G401.6 (cell line): ENCODE measurements around the gene MRPL38.
"Not testable (repeated sequence)": the region's sequence is repeated elsewhere in the genome, so short reads cannot be mapped to it uniquely, and the experiment has no call there.

Experiments
- FAIRE-seq: peaks from 2 replicates; lab custom pipeline; 2012; peaks lifted over from hg19 to GRCh38; lab: Jason Lieb, UNC

Gene MRPL38

DNA sequence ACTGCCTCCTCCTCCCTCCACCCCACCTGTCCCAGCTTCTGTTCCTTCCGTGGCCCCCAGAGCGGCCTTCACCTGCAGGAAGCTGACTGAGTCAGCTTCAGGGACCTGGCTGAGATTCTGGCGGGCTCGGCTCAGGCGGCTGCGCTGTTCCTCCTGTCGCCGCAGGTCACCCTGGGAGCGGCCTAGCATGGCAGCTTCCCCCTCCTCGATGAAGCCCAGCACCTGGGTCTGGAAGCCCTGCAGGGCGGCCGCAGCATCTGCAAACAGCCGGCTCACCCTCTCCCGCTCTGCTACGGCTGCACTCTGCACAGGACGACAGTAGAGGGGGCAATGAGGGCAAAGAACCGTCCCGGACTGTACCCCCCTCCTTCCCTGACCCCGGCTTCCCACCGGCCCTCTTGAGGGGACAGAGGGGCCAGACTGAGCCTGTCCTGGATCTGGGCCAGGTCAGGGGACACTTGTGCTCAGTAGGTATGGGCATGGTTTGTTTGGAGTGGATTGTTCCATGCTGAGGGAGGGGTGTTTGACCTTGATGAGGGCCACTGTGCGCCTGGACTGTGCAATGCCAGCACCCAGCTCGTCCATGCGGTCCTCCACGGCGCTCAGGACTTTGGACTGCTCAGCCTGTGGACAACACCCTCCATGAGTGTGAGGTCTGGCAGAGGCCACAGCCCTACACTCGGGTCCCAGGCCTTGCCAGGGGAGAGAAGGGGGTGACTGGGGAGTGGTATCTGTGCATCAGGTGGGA, 28.3 kb downstream of the MRPL38 start:
- no peak for FAIRE-seq

DNA sequence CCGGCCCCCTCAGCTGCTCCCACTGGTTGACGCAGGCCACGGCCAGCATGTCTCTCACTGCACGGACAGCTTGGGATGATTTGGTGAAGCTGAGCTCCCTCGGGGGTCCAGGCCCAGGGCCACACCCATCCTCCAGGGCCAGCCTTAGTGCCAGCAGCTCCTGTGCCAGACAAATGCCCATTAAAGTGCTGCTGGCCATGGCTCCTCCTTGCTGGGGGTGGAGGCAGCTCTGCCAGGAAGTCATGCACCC, 28.8 kb downstream of the MRPL38 start:
- no peak for FAIRE-seq

DNA sequence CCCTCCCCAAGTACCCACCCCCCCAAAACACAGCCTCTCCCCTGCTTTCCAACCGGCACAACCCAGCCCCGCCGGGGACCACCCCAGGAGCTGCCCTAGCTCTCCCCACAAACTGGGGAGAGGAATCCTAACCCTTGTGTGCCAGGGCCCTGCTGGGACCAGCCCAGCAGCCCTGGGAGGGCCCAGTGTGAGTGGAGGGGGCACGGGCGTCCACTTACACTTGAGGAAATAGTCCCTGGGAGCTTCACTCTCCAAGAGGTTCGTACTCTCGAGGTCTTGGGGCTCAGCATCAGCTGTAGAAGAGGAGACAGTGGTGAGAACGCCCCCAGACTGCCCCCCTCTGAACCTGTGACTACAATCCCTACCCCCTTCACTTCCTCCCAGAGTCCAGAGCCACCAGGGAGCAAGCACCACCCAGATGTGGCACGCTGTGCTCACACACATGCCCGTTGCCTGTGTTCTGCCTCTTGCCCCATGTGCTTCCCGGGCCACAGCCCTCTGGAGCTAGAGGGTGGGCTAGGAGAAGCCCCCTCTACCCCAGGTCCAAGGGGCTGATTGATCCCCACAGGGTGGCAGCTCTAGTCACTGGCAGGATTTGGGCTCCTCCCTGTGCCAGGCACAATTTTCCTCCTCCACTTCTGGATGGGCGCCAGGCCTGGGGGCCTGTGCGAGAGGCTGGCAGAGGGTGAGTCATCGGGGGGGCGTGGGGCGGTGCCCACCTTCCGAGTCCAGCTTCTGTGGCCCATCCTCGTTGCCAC, 29.3 kb downstream of the MRPL38 start:
- FAIRE-seq: no peak

DNA sequence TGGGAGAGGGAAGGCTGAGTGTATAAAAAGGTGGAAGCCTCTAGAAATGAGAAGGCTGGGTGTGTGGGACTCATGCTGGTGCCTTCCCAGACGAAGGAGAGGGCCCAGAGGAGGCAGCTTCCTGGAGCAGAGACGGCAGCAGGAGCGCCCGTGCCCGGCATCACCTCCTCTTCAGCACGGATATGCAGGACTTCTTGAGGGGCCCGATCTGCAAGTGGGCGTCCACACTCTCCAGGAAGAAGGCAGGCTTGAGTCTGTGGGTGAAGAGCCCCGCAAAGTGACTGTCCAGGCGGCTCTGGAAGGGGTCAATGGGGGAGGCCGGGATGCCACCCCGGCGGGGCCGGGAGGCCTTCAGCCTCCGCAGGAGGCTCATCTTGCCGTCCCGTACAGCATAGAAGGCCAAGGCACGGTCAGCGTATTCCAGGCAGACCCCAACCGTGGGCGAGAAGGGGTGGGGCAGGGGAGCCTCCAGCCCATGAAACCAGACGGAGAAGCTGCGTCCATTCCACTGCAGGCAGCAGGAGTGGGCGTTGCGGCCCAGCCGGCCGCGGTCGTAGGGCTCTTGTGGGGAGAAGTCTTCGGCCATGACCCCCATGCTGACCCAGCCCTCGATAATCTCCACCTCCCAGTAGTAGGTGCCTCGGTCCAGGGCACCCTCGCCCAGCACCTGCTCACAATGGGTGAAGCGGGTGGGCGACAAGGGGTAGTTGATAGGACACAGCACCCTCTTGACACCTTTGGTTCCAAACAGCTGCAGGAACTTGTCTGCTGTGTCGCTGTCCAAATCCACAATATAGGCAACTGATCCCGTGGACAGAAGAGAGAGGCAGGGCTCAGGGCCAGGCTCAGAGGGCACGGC, 30.1 kb downstream of the MRPL38 start:
- no peak for FAIRE-seq

DNA sequence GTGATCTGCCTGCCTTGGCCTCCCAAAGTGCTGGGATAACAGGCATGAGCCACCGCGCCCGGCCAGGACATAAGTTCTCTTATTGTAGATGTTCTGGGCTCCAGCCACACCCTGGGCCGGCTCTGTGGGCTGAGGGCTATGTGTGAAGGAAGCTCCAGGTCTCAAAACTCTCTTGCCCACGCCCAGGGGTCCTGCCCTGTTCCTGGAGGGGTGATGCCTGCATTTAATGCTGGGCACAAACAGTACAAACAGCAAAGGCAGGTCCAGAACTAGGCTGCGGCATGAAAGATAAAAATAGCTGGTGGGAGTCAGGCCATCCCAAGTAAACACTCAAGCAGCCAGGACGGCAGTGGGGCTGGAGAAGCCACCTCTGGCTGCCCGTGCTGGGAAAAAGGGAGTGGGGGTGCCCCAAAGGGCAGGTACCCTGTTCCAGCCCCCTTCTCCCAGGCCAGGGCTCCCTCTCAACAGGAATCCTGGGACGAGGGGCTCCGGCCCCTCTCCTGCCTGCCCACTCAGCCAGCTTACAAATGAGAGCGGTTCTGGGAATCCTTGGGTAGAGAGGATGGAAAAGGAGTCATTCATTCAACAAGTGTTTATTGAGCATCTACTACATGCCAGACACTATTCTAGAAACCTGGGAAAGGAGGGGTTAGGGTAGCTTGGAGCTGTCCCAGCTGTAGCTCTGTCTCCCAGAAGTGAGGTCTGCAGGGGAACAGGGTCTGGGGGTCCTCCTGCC, 30.9 kb downstream of the MRPL38 start:
- no peak for FAIRE-seq

DNA sequence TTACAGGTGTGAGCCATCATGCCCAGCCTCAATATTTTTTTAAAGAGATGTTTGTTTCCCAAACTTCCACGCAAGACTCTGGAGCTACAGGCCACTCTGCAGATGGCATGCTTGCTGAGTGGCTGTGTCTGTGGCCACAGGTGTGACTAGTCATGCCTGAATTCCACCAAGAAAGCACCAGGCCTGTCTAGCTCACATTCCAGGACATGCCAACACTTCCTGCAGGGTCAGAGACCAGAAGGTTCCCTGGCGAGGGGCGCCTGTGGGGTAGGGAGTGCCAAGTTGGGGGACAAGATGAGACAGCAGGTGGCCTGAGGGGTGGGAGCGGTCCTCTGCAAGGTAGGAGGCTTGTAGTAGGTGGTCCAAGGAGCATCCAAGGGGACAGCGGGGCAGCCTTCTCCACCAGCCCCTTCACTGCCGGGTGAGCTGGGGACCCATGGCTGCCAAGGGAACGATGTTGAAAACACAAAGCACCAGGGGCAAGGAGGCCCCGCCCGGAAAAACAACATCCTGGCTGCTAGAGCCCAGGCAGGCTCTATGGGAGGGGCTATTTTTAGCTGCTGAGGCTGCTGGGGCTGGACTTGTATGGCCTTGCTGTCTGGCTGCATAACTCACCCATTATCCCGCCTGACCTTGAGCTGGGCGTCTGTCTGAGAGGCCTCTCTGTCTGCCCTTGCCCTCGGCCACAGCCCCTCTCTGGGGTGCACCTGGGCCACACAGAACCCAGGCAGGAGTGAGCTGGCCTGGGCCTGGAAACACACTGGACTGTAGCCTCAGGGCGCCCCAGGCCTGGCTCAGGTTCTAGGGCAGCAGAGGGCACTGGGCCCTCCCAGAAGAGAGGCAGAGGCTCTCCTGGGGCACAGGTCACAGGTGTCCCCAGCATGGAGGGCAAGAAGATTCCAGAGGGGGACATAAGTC, 32.0 kb downstream of the MRPL38 start:
- FAIRE-seq: no peak

DNA sequence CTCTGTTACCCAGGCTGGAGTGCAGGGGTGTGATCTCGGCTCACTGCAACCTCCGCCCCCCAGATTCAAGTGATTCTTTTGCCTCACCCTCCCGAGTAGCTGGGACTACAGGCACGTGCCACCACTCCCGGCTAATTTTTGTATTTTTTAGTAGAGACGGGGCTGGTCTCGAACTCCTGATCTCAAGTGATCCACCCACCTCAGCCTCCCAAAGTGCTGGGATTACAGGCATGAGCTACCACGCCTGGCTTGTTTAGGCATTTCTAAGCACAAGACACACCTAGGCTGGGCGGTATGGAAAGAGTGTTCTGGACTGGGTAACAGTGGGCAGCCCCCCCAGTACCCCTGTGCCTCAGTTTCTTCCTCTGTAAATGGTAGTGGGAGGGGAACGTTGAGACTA, 34.5 kb downstream of the MRPL38 start:
- not testable (repeated sequence) for FAIRE-seq

DNA sequence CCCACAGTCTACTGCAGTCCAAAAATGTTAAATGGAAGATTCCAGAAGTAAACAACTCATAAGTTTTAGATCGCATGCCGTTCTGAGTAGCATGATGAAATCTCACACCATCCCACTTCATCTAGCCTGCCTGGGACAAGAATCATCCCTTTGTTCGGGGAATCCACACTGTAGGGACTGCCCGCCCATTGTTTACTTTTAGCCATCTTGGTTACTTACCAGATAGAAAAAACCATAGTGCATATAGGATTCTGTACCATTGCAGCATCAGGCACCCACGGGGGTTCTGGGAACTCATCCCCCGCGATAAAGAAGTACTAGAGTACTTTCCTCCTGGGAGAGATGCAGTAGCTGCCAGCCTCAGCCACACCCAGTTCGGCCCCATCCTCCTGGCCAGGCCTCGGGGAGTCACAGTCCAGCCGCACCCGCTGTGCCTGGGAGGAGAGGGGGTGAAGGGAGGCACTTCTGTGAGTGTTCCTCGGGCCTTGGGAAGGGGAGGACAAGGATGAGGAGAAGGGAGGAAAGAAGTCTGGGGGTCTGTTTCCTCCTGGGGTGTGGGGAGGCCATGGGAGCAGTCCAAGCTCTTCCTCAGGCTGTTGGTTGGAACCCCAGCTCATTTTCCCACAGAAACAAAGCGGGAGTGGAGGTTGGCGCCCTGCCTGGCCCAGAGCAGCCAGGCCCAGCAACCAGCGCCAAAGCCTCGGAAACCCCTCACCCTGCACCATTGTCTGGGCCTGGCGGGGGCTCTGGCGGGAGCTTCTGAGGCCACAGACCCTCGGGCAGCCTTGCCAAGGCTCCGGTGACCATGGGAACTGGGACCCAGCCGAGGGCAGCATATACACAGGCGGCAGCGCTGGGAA, 35.2 kb downstream of the MRPL38 start:
- no peak for FAIRE-seq

DNA sequence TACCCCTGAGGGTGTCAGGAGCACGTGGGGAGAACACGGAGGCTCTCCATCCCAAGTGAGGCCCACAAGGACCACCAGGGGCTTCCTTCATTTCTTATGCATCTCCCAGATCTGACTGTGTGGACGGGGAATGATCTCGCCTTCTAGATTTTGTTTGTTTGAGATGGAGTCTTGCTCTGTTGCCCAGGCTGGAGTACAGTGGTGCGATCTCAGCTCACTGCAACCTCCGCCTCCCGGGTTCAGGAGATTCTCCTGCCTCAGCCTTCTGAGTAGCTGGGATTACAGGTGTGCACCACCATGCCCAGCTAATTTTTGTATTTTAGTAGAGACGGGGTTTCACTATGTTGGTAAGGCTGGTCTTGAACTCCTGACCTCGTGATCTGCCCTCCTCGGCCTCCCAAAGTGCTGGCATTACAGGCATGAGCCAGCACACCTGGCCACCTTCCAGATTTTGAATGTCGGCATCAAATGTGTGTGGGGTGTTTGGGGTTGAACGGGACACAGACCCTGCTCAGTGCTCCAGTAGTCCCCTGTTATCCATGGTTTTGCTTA, 35.9 kb downstream of the MRPL38 start:
- not testable (repeated sequence) for FAIRE-seq

DNA sequence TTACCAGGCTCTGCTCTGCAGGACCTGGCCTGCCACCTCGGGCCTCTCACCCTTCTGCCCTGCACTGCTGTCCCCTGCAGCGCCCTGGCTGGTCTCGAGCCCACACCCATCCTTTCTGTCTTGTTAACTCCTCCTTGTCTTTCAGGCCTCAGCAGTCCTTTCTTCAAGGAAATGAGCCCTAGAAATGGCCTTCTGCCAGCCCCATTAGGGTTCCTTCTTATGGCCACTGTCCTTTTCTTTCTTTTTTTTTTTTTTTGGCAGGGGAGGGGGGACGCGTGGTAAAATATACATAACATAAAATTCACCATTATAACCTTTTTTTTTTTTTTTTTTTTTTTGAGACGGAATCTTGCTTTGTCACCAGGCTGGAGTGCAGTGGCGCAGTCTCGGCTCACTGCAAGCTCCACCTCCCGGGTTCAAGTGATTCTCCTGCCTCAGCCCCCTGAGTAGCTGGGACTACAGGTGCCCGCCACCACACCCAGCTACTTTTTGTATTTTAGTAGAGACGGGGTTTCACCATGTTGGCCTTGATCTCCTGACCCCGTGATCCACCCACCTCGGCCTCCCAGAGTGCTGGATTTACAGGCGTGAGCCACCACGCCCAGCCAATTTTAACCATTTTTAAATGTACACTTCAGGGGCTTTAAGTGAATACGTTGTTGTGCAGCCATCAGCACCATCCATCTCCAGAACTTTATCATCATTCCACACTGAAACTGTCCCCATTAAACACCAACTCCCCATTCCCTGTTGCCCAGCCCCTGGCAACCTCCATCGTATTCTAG, 39.1 kb downstream of the MRPL38 start:
- not testable (repeated sequence) for FAIRE-seq

DNA sequence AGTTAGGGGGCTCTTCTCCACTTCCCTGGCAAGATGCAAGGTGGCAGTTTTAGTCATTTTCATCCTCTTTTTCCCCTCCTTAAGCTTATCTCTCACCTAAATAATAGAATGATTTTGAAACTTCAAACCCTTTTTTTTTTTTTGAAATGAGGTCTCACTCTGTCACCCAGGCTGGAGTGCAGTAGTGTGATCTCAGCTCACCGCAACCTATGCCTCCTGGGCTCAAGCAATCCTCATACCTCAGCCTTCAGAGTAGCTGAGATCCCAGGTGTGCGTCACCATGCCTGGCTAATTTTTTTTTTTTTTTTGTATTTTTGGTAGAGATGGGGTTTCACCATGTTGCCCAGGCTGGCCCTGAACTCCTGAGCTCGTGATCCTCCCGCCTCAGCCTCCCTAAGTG, 39.8 kb downstream of the MRPL38 start:
- FAIRE-seq: not testable (repeated sequence)

DNA sequence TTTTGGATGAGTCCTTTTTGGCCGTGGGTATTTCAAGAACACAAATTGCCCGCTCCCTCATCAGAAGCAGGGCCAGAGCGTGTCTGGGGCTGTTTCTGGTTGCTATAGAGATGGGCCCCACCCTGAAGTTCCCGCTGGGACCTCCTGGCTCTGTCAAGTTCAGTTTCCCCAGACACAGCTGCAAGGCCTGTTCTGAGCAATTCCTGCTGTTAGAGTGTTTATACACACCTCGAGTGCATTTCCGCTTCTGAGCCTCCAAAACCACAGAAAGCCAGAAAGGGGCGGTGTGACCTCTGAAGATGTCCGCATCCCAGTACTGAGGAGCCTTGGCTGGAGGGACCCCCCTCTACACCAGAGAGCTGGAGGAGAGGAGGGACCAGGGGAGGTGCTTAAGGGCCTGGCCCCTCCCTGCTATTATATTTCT, 40.2 kb downstream of the MRPL38 start:
- FAIRE-seq: no peak

DNA sequence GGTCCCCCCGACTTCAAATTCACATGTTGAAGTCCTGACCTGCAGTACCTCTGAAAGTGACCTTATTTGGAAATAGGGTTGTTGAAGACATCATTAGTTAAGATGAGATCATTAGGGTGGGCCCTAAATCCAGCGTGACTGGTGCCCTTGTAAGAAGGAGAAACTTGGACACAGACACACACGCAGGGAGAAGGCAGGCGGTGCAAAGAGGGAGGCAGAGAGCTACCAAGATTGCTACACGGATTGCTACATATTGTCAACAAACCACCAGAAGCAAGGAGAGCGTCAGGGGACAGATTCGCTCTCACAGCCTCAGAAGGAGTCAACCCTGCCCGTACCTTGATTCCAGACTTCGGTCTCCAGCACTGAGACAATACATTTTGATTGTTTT, 42.8 kb downstream of the MRPL38 start:
- no peak for FAIRE-seq

DNA sequence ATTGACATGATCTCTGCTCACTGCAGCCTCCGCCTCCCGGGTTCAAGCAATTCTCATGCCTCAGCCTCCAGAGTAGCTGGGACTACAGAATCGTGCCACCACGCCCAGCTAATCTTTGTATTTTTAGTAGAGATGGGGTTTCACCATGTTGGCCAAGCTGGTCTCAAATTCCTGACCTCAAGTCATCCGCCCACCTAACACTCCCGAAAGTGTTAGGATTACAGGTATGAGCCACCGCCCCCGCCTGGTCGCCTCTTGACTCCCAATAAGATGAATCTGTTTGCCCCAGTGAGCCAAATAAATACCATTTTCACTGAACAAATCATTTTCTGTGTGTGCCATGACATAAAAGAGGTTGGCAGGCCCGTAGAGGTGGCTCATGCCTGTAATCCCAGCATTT, 45.3 kb downstream of the MRPL38 start:
- not testable (repeated sequence) for FAIRE-seq

DNA sequence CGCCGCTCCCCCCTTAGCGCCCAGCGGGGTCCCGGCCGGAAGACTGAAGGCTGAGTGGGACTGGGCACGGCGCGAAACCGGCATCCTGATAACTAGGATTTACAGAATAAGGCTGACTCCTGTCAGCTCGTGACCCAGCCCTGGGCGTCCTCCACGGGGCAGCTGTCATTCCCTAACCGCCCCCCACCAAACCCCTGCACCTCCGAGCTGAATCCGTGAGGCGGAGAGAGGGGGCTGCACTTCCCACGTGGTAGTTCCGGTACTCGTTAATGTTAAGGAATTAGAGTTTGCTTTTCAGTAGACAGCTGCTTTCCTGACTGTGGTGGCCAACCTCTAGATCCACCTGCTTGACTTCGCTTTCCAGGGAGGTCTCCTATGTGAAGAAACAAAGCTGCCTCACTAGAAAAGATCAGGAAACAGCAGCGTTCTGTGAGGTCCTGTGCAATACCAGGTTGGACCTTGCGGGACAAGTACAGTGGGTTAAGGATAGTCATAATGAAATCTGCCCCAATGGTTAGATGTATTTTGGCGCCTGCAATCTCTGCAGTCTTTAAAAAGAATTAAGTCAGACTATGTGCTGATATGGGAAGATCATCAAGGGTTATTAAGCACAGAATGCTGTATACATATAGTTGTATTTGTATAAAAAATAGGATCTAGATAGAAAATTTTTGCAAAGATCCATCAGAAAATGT, 48.5 kb downstream of the MRPL38 start:
- no peak for FAIRE-seq

DNA sequence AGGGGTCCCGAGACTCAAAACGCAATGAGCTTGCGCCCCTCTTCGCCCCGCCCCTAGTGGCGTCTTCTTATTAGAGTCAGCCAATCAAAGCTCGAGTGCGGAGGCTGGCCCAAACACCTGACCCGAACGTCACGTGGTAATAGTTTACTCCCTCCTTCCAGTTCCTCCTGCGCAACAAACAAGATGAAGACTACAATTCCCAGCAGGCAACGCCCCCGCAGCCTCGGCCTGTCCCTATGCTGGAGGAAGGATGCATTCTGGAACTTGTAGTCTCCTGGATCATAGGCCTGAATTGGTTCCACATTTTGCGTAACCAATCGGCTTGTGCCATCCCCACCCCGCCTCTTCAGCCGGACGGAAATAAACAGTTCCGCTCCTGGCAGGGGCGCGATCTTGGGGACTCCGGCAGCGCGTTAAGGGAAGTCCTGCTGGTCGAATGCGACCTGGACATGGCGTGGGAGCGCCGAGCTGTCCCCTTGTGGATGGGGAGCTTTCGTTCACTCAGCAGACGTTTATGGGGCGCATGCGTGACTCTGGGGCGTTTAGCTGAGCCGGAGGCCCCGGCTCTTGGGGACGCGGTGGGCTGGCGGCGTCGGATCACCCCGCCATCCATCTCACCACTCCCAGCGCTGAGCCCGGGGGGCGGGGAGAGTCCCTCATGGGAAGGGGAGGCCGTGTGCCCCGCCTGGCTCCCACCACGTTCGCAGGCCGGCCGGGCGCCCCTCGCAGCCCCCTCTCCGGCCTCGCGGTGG, 49.2 kb downstream of the MRPL38 start, which contains the start of gene WBP2:
WBP2 (minus strand) TSS at position 26 of the 752 bp plus-strand sequence. CDS start 38 bp downstream, outside the sequence.
- peak; percentile 99 for FAIRE-seq

DNA sequence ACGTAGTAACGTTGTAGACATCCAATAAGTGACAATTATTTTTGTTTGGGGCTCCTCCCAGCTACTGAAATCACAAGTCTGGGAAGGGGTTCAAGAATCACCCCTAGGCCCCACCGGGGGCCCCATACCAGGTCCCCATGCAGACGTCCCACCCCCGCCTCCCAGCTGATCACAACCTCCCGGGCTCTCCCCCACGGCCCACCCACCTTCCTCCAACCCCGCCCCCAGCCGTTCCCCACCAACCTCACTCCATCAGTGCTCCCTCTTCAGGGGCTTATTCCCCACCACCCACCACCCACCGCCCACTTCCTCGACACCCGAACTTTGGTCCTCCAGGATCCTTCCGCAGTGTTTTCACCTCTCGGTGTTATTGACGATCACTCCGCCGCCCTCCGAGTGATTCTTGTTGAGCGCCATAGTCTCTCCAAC, 49.8 kb downstream of the MRPL38 start:
- no peak for FAIRE-seq
